GM12864 (cell line): Measurements from ENCODE around the gene STK38L.

Experiments used
- DNase-seq: peaks from one replicate; pipeline ENCODE4 v3.0.0-alpha.2; 2011; ENCODE audit warnings: low read depth
- H3K4me3 ChIP-seq: 2 replicates; pipeline ENCODE4 v1.5.1; 2011; ENCODE audit warnings: mild to moderate bottlenecking, low read depth, low read length, control low read depth
- CTCF ChIP-seq: IDR thresholded peaks from 2 replicates; pipeline ENCODE4 v1.5.1; 2011; ENCODE audit warnings: low read depth, mild to moderate bottlenecking, moderate library complexity, low read length, control low read depth, inconsistent platforms; ENCODE audit errors: missing control alignments

The STK38L gene

GRCh38 chr12:27331291-27331926 lies 87.3 kb downstream of the STK38L start:
- peak overlapping the region; percentile 76 for H3K4me3 ChIP-seq
- DNase-seq, result peak; percentile 51
- no peak for TF ChIP-seq CTCF

GRCh38 chr12:27331927-27332324 lies 87.8 kb downstream of the STK38L start:
- no peak for DNase-seq
- peak overlapping the region; percentile 76 for H3K4me3 ChIP-seq
- TF ChIP-seq CTCF, result no peak

- peak overlapping the region; percentile 76 for H3K4me3 ChIP-seq
- DNase-seq, result no peak
Observed at GRCh38 chr12:27332407-27332713, 88.3 kb downstream of the STK38L start.

GRCh38 chr12:27332714-27333402 lies 88.8 kb downstream of the STK38L start, which contains the start of gene BMAL2:
Gene BMAL2, plus strand, starts transcription at chr12:27332836. Its CDS starts 237 bp downstream, at chr12:27333073.
- peak within 1 kb of the TSS; percentile 76 for H3K4me3 ChIP-seq
- DNase-seq, result no peak
- TF ChIP-seq CTCF, result no peak

More at GRCh38 chr12:27332407-27332713, 88.3 kb downstream of the STK38L start:
- TF ChIP-seq CTCF, result no peak

- no peak for DNase-seq
- no peak for TF ChIP-seq CTCF
- H3K4me3 ChIP-seq, result peak overlapping the region; percentile 76
Observed at GRCh38 chr12:27333403-27334009, 89.4 kb downstream of the STK38L start.

GRCh38 chr12:27334042-27334720 lies 90.1 kb downstream of the STK38L start:
- no peak for DNase-seq
- H3K4me3 ChIP-seq, result peak overlapping the region; percentile 76
- no peak for TF ChIP-seq CTCF
